ENCODE data around the gene PLD4.

GRCh38 chr14:104932676-104933631 lies 8.3 kb downstream of the PLD4 start:
- TF ChIP-seq POLR2AphosphoS5 (IDR thresholded peaks at IDR 0.05; ENCODE audit: low read depth, low read length) = peak; percentile 24; the same call in 1 of the 2 replicates
- TF ChIP-seq CTCF (IDR thresholded peaks at IDR 0.05) = peak; percentile 81
- no peak for TF ChIP-seq TCF7L2 (IDR thresholded peaks at IDR 0.05; ENCODE audit: low read depth, low read length)
- TF ChIP-seq, protein P1, sequence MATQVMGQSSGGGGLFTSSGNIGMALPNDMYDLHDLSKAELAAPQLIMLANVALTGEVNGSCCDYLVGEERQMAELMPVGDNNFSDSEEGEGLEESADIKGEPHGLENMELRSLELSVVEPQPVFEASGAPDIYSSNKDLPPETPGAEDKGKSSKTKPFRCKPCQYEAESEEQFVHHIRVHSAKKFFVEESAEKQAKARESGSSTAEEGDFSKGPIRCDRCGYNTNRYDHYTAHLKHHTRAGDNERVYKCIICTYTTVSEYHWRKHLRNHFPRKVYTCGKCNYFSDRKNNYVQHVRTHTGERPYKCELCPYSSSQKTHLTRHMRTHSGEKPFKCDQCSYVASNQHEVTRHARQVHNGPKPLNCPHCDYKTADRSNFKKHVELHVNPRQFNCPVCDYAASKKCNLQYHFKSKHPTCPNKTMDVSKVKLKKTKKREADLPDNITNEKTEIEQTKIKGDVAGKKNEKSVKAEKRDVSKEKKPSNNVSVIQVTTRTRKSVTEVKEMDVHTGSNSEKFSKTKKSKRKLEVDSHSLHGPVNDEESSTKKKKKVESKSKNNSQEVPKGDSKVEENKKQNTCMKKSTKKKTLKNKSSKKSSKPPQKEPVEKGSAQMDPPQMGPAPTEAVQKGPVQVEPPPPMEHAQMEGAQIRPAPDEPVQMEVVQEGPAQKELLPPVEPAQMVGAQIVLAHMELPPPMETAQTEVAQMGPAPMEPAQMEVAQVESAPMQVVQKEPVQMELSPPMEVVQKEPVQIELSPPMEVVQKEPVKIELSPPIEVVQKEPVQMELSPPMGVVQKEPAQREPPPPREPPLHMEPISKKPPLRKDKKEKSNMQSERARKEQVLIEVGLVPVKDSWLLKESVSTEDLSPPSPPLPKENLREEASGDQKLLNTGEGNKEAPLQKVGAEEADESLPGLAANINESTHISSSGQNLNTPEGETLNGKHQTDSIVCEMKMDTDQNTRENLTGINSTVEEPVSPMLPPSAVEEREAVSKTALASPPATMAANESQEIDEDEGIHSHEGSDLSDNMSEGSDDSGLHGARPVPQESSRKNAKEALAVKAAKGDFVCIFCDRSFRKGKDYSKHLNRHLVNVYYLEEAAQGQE (IDR thresholded peaks at IDR 0.05; ENCODE audit: insufficient read depth in 1 of 2, low read depth in 2 of 2, low read length in 1 of 2) = no peak
